Panc1 (cell line): Measurements from ENCODE around the gene ABL1.

ENCODE experiments used
- POLR2AphosphoS5 ChIP-seq: IDR thresholded peaks from 2 replicates; pipeline ENCODE4 v1.6.1; 2012; ENCODE audit warnings: mild to moderate bottlenecking, low read depth, low read length, moderate library complexity
- SIN3A ChIP-seq: IDR thresholded peaks from 2 replicates; pipeline ENCODE4 v1.6.1; 2012; ENCODE audit warnings: low read depth, mild to moderate bottlenecking, low read length, moderate library complexity, borderline replicate concordance; ENCODE audit not compliant: insufficient read depth
- TCF7L2 ChIP-seq: IDR thresholded peaks from 2 replicates; pipeline ENCODE4 v1.6.1; 2011; ENCODE audit warnings: mild to moderate bottlenecking, low read depth, low read length, inconsistent platforms
- TF ChIP-seq, protein P1 (sequence below): fragments of 450-650 bp; IDR thresholded peaks from 2 replicates; pipeline ENCODE4 v1.5.1; 2017; ENCODE audit warnings: mild to moderate bottlenecking
- TF ChIP-seq, protein P2 (sequence below), 2 experiments: IDR thresholded peaks; 2 replicates each; pipeline ENCODE4 v1.6.1; 2011 to 2012; ENCODE audit warnings: low read depth in 2 of 2, control low read depth in 1 of 2, low read length in 1 of 2, mild to moderate bottlenecking in 1 of 2, moderate library complexity in 1 of 2; ENCODE audit not compliant: insufficient read depth in 1 of 2

DNA sequence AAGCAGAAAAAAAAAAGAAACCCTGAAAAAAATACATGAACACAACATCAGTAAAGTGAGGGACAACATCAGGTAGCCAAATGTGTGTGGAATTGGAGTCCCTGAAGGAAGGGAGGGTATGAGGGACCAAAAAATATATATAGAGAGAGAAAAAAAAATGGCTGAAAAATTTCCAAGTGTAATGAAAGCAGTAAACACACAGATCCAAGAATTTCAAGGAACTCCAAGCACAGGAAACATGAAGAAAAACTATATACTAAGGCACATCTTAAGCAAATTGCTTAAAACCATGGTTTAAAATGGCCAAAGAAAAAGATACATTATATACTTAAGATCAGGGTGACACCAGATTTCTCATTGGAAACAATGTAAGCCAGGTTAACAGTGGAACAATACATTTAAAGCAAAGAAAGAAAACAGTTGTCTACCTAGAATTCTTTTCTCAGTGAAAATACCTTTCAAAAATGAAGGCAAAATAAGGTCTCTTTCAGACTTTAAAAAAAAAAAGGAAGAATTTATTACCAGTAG, 24.4 kb upstream of the ABL1 start:
- TF ChIP-seq POLR2AphosphoS5 (no peak), SIN3A (no peak), TCF7L2 (no peak)
- TF ChIP-seq, protein P1, sequence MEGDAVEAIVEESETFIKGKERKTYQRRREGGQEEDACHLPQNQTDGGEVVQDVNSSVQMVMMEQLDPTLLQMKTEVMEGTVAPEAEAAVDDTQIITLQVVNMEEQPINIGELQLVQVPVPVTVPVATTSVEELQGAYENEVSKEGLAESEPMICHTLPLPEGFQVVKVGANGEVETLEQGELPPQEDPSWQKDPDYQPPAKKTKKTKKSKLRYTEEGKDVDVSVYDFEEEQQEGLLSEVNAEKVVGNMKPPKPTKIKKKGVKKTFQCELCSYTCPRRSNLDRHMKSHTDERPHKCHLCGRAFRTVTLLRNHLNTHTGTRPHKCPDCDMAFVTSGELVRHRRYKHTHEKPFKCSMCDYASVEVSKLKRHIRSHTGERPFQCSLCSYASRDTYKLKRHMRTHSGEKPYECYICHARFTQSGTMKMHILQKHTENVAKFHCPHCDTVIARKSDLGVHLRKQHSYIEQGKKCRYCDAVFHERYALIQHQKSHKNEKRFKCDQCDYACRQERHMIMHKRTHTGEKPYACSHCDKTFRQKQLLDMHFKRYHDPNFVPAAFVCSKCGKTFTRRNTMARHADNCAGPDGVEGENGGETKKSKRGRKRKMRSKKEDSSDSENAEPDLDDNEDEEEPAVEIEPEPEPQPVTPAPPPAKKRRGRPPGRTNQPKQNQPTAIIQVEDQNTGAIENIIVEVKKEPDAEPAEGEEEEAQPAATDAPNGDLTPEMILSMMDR: no peak
- TF ChIP-seq, protein P2, sequence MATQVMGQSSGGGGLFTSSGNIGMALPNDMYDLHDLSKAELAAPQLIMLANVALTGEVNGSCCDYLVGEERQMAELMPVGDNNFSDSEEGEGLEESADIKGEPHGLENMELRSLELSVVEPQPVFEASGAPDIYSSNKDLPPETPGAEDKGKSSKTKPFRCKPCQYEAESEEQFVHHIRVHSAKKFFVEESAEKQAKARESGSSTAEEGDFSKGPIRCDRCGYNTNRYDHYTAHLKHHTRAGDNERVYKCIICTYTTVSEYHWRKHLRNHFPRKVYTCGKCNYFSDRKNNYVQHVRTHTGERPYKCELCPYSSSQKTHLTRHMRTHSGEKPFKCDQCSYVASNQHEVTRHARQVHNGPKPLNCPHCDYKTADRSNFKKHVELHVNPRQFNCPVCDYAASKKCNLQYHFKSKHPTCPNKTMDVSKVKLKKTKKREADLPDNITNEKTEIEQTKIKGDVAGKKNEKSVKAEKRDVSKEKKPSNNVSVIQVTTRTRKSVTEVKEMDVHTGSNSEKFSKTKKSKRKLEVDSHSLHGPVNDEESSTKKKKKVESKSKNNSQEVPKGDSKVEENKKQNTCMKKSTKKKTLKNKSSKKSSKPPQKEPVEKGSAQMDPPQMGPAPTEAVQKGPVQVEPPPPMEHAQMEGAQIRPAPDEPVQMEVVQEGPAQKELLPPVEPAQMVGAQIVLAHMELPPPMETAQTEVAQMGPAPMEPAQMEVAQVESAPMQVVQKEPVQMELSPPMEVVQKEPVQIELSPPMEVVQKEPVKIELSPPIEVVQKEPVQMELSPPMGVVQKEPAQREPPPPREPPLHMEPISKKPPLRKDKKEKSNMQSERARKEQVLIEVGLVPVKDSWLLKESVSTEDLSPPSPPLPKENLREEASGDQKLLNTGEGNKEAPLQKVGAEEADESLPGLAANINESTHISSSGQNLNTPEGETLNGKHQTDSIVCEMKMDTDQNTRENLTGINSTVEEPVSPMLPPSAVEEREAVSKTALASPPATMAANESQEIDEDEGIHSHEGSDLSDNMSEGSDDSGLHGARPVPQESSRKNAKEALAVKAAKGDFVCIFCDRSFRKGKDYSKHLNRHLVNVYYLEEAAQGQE (IDR thresholded peaks at IDR 0.05; ENCODE audit: insufficient read depth in 1 of 2, low read depth in 2 of 2, low read length in 1 of 2): no peak
